Measurements from ENCODE around the gene OGG1. TPM values are rescaled to one million over a fixed set of nuclear protein-coding genes. Genes with fewer than 3 reads are reported as not detected.
A peak's percentile ranks its signal among the peaks of the same experiment; 100 is the strongest.
"Not testable (repeated sequence)": the region's sequence is repeated elsewhere in the genome, so short reads cannot be mapped to it uniquely, and the experiment has no call there.

Gene OGG1
- total and polyA plus RNA-seq, 5 donors from 2014 or later, result 21.8 to 30.2 (median 26.3) TPM

- Mint-ChIP-seq H3K4me3 (peak overlapping the region in 2 of 4 donors; percentile 47 to 84), H3K36me3 (peaks cover 8% of the 10 kb centered on the region), H3K4me1 (peaks cover 0 to 35% (median 21%) of the 10 kb centered on the region in 4 donors), H3K27ac (peak overlapping the region in 2 of 3 donors; percentile 76 to 87), H3K27me3 (peaks cover 5% of the 10 kb centered on the region), H3K9me3 (peaks cover 0 to 2% (median 0%) of the 10 kb centered on the region in 7 donors)
- DNase-seq (no peak), ATAC-seq (ENCODE audit: low read depth in 2 of 2) (no peak)
- Histone ChIP-seq H3K4me1 (ENCODE audit: control insufficient read depth, insufficient read depth, low read length, poor library complexity, severe bottlenecking) (peaks cover 18% of the 10 kb centered on the region), H3K9me3 (ENCODE audit: control insufficient read depth in 2 of 2, low read length in 2 of 2) (no peaks in the 10 kb centered on the region), H3K27ac (ENCODE audit: insufficient read depth, low read length, poor library complexity, severe bottlenecking) (no peak overlapping the region), H3K27me3 (ENCODE audit: control insufficient read depth, insufficient read depth, low read length) (no peaks in the 10 kb centered on the region), H3K4me3 (ENCODE audit: low read depth, low read length) (no peak overlapping the region), H3K36me3 (ENCODE audit: control insufficient read depth, insufficient read depth, low read length) (no peaks in the 10 kb centered on the region)
These were observed 18.5 kb downstream of the OGG1 start for GRCh38 chr3:9768141-9768775.

DNA sequence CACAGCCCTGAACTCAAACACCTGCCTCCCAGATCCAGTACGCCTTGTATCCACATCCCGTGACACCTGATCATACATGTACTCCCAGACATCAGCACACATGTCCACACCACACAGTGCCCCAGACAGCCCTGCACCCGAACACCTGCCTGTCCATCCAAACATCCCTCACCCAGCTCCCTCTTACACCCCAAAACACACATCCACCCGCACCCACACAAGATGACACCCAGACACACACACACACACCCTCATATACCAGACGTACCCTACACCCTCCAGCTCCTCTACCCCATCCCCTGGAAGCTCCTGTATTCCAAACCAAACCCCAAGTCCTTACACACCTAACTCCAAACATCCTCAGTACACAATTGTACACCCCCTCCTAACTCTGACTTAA lies 19.3 kb downstream of the OGG1 start:
- no peaks in the 10 kb centered on the region for H3K36me3 ChIP-seq (ENCODE audit: control insufficient read depth, insufficient read depth, low read length)
- Mint-ChIP-seq H3K27ac (peak overlapping the region; percentile 76 to 92 (median 87)), H3K9me3 (peaks cover 0 to 2% (median 0%) of the 10 kb centered on the region in 7 donors), H3K4me1 (peaks cover 0 to 35% (median 21%) of the 10 kb centered on the region in 4 donors), H3K27me3 (peaks cover 5% of the 10 kb centered on the region), H3K36me3 (peaks cover 11% of the 10 kb centered on the region), H3K4me3 (peak overlapping the region; percentile 76 to 84 (median 80))
- H3K4me3 ChIP-seq (ENCODE audit: low read depth, low read length), result peak overlapping the region; percentile 51
- peaks cover 18% of the 10 kb centered on the region for H3K4me1 ChIP-seq (ENCODE audit: control insufficient read depth, insufficient read depth, low read length, poor library complexity, severe bottlenecking)
- ATAC-seq (ENCODE audit: low read depth in 2 of 2) (no peak), DNase-seq (no peak)
- H3K27me3 ChIP-seq (ENCODE audit: control insufficient read depth, insufficient read depth, low read length), result no peaks in the 10 kb centered on the region
- H3K27ac ChIP-seq (ENCODE audit: insufficient read depth, low read length, poor library complexity, severe bottlenecking), result no peak overlapping the region
- H3K9me3 ChIP-seq (ENCODE audit: control insufficient read depth in 2 of 2, low read length in 2 of 2), result no peaks in the 10 kb centered on the region

DNA sequence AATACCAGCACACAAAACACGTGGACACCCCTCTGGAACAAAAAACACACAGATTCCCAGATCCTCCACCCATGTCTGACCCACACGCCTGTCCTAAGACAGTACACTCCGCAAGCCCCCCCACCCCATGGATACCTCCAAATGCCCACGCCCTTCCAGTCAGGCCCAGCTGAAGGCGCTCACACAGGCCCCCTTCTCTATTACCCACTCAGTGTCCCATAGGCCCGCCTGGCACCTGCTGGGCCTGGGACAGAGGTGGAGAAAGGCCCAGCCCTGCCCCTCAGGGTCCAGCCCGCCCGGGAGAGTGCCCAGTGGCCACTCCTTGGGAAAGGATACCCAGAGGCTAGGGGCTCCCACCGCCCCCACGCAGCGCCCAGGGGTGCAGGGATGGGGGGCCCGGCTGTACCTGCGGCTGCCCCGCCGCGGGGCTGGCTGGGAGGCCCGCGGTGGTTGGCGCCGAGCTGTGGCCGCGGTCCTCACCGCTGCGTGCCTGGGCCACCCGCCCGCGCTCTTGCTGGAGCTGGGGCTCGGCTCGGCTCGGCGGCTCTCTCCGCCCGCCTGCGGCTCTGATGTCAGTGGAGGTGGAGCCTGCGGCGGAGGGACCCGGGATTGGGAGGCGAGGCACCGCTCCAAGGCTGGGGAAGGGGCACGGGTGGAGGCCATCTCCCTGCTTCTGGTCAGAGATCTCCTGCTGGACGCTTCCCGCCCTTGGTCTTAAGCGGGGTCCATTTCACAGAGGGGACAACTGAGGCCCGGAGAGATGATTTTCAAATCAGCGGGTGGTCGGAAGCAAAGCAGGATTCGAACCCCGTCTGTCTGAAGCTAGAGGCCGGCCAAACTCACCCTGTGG lies 19.9 kb downstream of the OGG1 start, which contains the start of gene CAMK1:
Gene CAMK1 (minus strand): TSS at position 522 of the 850 bp plus-strand sequence. CDS start 2,198 bp downstream, outside the sequence.
- Mint-ChIP-seq H3K9me3 (peaks cover 0 to 2% (median 0%) of the 10 kb centered on the region in 7 donors), H3K27ac (peak within 1 kb of the TSS; percentile 76 to 92 (median 87)), H3K4me1 (peaks cover 0 to 35% (median 21%) of the 10 kb centered on the region in 4 donors), H3K4me3 (peak within 1 kb of the TSS; percentile 76 to 84 (median 80)), H3K36me3 (peaks cover 11% of the 10 kb centered on the region), H3K27me3 (peaks cover 5% of the 10 kb centered on the region)
- Histone ChIP-seq H3K36me3 (ENCODE audit: control insufficient read depth, insufficient read depth, low read length) (no peaks in the 10 kb centered on the region), H3K27me3 (ENCODE audit: control insufficient read depth, insufficient read depth, low read length) (no peaks in the 10 kb centered on the region), H3K9me3 (ENCODE audit: control insufficient read depth in 2 of 2, low read length in 2 of 2) (no peaks in the 10 kb centered on the region), H3K4me3 (ENCODE audit: low read depth, low read length) (peak within 1 kb of the TSS; percentile 61), H3K27ac (ENCODE audit: insufficient read depth, low read length, poor library complexity, severe bottlenecking) (no peak within 1 kb of the TSS), H3K4me1 (ENCODE audit: control insufficient read depth, insufficient read depth, low read length, poor library complexity, severe bottlenecking) (peaks cover 18% of the 10 kb centered on the region)
- DNase-seq (peak; percentile 23 to 63 (median 42)), ATAC-seq (ENCODE audit: low read depth in 2 of 2) (peak; percentile 90)

- ATAC-seq (ENCODE audit: low read depth in 2 of 2) (no peak), DNase-seq (no peak)
- no peaks in the 10 kb centered on the region for H3K36me3 ChIP-seq (ENCODE audit: control insufficient read depth, insufficient read depth, low read length)
- Mint-ChIP-seq H3K4me3 (peak overlapping the region; percentile 38 to 82 (median 56)), H3K9me3 (peaks cover 0 to 2% (median 0%) of the 10 kb centered on the region in 7 donors), H3K4me1 (peaks cover 0 to 35% (median 23%) of the 10 kb centered on the region in 4 donors), H3K36me3 (peaks cover 7% of the 10 kb centered on the region), H3K27me3 (peaks cover 5% of the 10 kb centered on the region), H3K27ac (no peak overlapping the region)
- H3K4me1 ChIP-seq (ENCODE audit: control insufficient read depth, insufficient read depth, low read length, poor library complexity, severe bottlenecking), result peaks cover 18% of the 10 kb centered on the region
- H3K27ac ChIP-seq (ENCODE audit: insufficient read depth, low read length, poor library complexity, severe bottlenecking), result no peak overlapping the region
- H3K27me3 ChIP-seq (ENCODE audit: control insufficient read depth, insufficient read depth, low read length), result no peaks in the 10 kb centered on the region
- H3K9me3 ChIP-seq (ENCODE audit: control insufficient read depth in 2 of 2, low read length in 2 of 2), result no peaks in the 10 kb centered on the region
- H3K4me3 ChIP-seq (ENCODE audit: low read depth, low read length), result peak overlapping the region; percentile 61
These were observed 20.6 kb downstream of the OGG1 start for GRCh38 chr3:9770276-9770812.

DNA sequence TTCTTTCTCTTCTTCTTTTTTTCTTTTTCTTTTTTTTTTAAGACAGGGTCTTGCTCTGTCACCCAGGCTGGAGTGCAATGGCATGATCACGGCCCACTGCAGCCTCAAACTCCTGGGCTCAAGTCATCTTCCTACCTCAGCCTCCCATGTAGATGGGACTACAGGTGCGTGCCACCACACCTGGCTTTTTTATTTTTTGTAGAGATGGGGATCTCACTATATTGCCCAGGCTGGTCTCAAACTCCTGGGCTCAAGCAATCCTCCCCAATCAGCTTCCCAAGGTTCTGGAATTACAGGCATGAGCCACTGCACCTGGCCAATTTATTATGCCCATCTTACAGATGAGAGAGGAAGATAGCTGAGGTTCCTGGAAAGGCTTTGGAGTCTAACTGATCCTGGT lies 21.3 kb downstream of the OGG1 start:
- H3K27ac ChIP-seq (ENCODE audit: insufficient read depth, low read length, poor library complexity, severe bottlenecking); H3K4me3 ChIP-seq (ENCODE audit: low read depth, low read length); H3K36me3 Mint-ChIP-seq; H3K27me3 ChIP-seq (ENCODE audit: control insufficient read depth, insufficient read depth, low read length); H3K36me3 ChIP-seq (ENCODE audit: control insufficient read depth, insufficient read depth, low read length); ATAC-seq (ENCODE audit: low read depth in 2 of 2); H3K9me3 ChIP-seq (ENCODE audit: control insufficient read depth in 2 of 2, low read length in 2 of 2); H3K27ac Mint-ChIP-seq; H3K9me3 Mint-ChIP-seq; H3K27me3 Mint-ChIP-seq; DNase-seq: not testable (repeated sequence)
- Mint-ChIP-seq H3K4me3 (peak overlapping the region in 3 of 4 donors; percentile 24 to 73 (median 65)), H3K4me1 (peaks cover 0 to 36% (median 24%) of the 10 kb centered on the region in 4 donors)
- H3K4me1 ChIP-seq (ENCODE audit: control insufficient read depth, insufficient read depth, low read length, poor library complexity, severe bottlenecking), result peaks cover 18% of the 10 kb centered on the region

DNA sequence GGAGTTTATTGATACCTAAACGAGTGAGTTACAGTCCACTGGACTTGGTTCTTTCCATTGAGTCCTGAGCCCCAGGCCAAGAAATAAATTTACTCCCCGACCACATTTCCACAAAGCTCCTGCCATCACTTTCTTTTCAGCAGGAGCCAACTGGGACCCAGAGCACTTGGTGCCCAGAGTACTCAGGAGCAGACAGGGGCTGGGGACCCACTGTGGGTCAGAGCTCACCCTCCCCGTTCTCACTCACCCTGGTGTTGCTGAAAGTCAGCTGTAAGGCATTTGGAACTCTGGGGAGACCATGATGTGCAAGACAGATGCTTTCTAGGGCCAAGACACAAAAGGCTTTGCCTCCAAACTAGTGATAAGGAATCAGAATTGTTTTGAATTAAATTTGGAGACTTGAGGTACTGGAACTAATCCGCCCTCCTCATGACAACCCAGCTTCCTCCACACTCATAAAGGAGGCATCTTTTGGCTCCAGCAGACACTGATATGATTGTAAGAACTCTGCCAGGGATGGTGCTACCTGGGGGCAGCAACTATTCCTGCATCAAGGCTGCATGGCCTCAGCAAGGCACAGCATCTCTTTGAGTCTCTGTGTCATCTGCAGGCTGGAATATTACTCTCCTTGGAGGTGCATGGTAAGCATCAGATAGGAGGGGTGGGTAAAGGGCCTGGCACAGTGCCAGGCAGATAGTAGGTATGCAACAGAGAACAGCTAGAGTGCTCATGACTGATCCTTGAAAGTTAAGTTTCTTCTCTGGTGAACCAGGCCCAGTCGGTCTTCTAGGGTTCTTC lies 27.3 kb downstream of the OGG1 start:
- no peaks in the 10 kb centered on the region for H3K9me3 ChIP-seq (ENCODE audit: control insufficient read depth in 2 of 2, low read length in 2 of 2)
- no peaks in the 10 kb centered on the region for H3K27me3 ChIP-seq (ENCODE audit: control insufficient read depth, insufficient read depth, low read length)
- DNase-seq, result no peak
- Mint-ChIP-seq H3K4me1 (peaks cover 3 to 44% (median 38%) of the 10 kb centered on the region in 4 donors), H3K9me3 (no peaks in the 10 kb centered on the region), H3K27me3 (no peaks in the 10 kb centered on the region), H3K4me3 (no peak overlapping the region), H3K27ac (peak overlapping the region in 2 of 3 donors; percentile 9 to 35), H3K36me3 (peaks cover 7% of the 10 kb centered on the region)
- ATAC-seq (ENCODE audit: low read depth in 2 of 2), result no peak
- peaks cover 38% of the 10 kb centered on the region for H3K4me1 ChIP-seq (ENCODE audit: control insufficient read depth, insufficient read depth, low read length, poor library complexity, severe bottlenecking)
- H3K4me3 ChIP-seq (ENCODE audit: low read depth, low read length), result no peak overlapping the region
- H3K36me3 ChIP-seq (ENCODE audit: control insufficient read depth, insufficient read depth, low read length), result peaks cover 7% of the 10 kb centered on the region
- no peak overlapping the region for H3K27ac ChIP-seq (ENCODE audit: insufficient read depth, low read length, poor library complexity, severe bottlenecking)

DNA sequence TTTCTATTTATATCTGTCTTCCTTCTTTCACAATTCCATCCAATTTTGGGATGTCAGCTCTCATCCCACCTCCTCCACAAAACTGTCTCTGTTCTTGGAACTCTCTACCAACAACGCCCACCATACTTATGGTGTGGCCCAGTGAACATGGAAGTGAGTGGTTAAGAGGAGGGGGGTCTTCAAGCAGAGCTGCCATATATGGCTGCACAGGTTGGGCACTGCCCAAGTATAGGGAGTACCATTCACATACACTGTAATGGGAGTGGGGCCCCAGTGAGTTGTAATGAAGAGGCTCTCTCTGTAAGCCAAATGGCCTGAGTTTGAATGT lies 27.9 kb downstream of the OGG1 start:
- DNase-seq, result no peak
- H3K36me3 Mint-ChIP-seq, result peaks cover 7% of the 10 kb centered on the region
- peak overlapping the region in 1 of 3 donors; percentile 35 for H3K27ac Mint-ChIP-seq
- Histone ChIP-seq H3K27me3 (ENCODE audit: control insufficient read depth, insufficient read depth, low read length) (no peaks in the 10 kb centered on the region), H3K27ac (ENCODE audit: insufficient read depth, low read length, poor library complexity, severe bottlenecking) (no peak overlapping the region), H3K4me1 (ENCODE audit: control insufficient read depth, insufficient read depth, low read length, poor library complexity, severe bottlenecking) (peaks cover 42% of the 10 kb centered on the region), H3K4me3 (ENCODE audit: low read depth, low read length) (no peak overlapping the region), H3K36me3 (ENCODE audit: control insufficient read depth, insufficient read depth, low read length) (peaks cover 8% of the 10 kb centered on the region), H3K9me3 (ENCODE audit: control insufficient read depth in 2 of 2, low read length in 2 of 2) (no peaks in the 10 kb centered on the region)
- peaks cover 4 to 49% (median 43%) of the 10 kb centered on the region in 4 donors for H3K4me1 Mint-ChIP-seq
- H3K9me3 Mint-ChIP-seq, result no peaks in the 10 kb centered on the region
- H3K4me3 Mint-ChIP-seq, result no peak overlapping the region
- ATAC-seq (ENCODE audit: low read depth in 2 of 2), result no peak
- H3K27me3 Mint-ChIP-seq, result no peaks in the 10 kb centered on the region
